Left hindlimb (tissue), 1 donor: Measurements from ENCODE around the gene SHANK3.
A peak's percentile ranks its signal among the peaks of the same experiment; 100 is the strongest.
"Not testable (repeated sequence)": the region's sequence is repeated elsewhere in the genome, so short reads cannot be mapped to it uniquely, and the experiment has no call there.

Experiments used
- DNase-seq: peaks from one replicate; pipeline ENCODE4 v3.0.0-alpha.2; 2018

The SHANK3 gene

GRCh38 chr22:50672471-50673230, at the start of gene SHANK3:
TSS of gene SHANK3 (plus strand) at chr22:50672823.
- DNase-seq = peak; percentile 65

GRCh38 chr22:50624347-50625130, 48.1 kb upstream of the SHANK3 start:
- no peak for DNase-seq

DNA sequence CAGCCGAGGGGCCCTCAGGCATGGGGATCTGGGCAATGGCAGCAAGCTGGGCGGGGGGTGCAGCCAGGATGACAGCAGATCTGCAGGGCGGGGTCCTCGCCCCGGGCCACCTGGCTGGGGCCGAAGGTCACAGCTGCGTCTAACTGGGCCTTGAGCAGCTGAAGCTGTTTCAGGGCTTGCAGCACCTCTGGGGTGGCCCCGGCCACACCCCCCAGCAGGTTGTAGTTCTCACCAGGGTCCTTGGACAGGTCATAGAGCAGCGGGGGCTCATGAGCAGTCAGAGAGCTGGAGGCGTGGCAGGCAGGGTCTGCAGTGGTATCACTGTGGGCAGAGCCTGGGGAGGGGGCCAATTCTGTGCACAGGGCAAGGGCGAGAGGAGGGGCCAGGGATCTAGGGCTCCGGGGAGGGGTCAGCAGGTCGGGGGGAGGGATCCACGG, 47.5 kb upstream of the SHANK3 start:
- DNase-seq = no peak

- no peak for DNase-seq
Measured at GRCh38 chr22:50625568-50626313, 46.9 kb upstream of the SHANK3 start.

DNA sequence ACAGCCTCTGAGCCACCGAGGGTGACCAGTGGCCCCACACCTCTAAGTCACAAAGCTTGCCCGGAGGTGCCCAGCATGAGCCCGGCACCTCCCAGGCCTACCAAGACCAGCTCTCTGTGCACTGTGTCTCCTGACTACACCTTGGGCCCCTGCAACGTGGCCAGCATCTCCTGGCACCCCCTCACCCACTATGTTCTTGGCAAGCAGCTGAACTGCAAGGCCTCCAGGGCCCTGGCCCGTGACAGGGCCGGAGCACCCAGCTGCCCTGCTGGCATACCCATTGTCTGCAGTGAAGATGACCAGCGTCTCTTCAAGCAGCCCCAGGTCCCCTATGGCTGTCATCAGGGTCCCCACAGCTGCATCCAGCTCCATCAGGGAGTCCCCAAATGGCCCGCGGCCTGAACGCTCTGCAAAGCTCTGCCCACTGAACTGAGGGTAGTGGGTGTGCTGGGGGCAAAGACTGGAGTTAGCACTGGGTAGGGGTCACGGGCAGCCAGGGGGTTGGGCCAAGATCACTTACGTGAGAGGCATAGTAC, 46.2 kb upstream of the SHANK3 start:
- no peak for DNase-seq

DNA sequence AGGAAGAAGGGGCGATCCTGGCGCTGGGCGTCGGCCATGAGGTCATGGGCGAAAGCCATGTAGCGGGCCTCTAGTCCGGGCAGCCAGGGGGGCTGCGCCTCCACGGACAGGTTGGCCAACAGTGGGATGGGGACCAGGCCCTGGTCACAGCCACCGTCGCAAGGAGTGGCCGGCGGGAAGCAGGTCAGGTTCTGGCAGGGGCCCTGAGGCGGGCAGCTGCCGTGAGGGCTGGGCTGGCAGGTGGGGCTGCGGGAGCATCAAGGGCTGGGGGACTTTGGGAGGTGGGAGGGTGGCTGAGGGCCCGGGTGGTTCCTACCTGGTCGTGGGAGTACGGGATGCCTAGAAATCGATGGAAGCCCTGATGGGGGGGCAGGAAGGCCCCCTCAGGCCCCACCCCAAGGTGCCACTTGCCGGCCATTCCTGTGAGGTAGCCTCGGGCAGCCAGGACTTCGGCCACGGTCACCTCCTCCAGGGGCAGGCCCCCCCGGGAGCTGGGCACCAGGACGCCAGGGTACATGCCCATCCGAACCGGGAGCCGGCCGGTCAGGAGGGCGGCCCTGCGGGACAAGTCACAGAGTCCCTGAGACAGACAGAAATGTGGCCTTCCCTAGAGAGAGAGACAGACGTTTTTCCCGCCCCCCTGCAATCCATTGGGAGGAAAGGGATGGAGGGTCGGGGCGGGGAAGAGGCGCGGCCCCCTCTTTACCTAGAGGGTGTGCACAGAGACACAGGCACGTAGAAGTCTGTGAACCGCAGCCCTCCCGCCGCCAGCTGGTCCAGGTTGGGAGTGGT, 45.6 kb upstream of the SHANK3 start:
- DNase-seq = no peak

DNA sequence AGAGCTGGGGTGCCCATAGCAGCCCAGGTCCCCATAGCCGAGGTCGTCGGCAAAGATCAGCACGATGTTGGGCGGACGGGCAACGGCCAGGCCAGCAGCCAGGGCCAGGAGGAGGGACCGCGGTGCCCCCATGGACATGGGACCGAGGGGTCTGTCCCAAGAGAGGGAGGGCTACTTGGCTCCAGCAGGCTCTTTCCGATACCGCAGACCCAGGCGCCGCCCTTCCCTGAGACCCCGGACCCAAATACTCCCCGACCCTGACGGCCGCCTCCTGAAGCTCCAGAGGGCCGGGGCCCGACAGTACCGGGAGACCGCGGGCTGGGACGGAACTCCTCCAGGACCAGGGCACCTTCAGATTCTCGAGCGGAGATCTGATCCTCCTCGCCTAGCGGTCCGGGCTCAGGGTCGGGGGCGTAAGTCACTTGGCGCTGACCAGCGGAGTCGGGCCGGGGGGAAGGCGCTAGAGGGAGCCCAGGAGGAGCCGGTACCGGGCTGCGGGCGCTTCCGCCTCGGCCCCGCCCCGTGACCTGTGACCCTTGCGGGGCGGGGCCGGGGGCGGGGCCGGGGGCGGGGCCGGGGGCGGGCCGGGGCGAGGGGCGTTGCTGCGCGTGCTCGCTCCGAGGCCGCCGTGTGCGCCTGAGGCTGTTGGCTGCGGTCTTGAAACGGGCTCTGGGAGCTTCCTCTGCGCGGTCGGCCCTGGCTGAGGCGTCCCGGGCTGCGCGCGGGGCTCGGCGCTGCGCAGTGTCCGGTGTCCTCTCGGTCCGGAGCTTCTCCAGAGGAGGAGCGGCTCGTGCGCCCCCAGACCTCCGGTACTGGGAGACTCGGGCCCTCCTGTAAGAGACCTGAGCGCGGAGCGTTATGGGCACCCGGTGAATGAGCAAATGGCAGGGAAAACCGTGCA, 44.7 kb upstream of the SHANK3 start, which contains the start of gene ARSA:
TSS of gene ARSA (minus strand) at position 511 of the 901 bp plus-strand sequence. CDS start at position 138, 373 bp downstream.
- DNase-seq = peak; percentile 88

- no peak for DNase-seq
Measured at GRCh38 chr22:50628543-50629134, 44.0 kb upstream of the SHANK3 start.

DNA sequence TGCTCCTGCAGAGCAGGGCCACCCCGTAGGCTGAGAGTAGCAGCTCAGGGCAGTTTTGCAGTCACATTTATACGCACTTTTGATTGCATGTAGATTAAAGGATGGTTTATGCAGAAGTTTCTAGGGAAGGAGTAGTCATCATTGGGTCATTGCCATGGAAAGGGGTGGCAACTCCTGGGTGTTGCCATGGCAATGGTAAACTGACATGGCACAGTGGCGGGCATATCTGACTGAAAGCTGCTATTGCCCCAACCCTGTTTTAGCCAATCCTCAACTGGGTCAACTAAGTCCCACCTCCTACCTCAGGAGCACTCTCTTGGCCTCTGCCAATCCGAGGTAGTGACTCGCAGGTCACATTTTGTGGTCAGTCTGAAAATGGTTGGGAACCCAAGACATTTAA, 42.2 kb upstream of the SHANK3 start:
- no peak for DNase-seq

- no peak for DNase-seq
Measured at GRCh38 chr22:50633086-50633485, 39.5 kb upstream of the SHANK3 start.

- no peak for DNase-seq
Measured at GRCh38 chr22:50633771-50634170, 38.9 kb upstream of the SHANK3 start.

GRCh38 chr22:50635591-50635990, 37.0 kb upstream of the SHANK3 start:
- no peak for DNase-seq

DNA sequence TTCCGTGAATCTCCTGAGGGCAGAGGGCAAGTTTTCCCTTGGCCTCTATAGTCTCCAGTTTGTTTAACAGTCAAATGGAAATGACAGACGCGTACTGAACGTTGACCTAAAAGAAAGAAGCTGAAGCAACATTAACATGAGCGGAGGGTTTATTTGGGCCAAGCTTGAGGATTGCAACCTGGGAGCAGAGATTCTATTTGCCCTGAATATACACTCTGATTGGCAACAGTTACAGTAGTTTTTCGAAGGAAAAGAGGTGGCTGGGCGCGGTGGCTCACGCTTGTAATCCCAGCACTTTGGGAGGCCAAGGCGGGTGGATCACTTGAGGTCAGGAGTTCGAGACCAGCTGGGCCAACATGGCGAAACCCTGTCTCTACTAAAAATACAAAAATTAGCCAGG, 32.3 kb upstream of the SHANK3 start:
- not testable (repeated sequence) for DNase-seq

DNA sequence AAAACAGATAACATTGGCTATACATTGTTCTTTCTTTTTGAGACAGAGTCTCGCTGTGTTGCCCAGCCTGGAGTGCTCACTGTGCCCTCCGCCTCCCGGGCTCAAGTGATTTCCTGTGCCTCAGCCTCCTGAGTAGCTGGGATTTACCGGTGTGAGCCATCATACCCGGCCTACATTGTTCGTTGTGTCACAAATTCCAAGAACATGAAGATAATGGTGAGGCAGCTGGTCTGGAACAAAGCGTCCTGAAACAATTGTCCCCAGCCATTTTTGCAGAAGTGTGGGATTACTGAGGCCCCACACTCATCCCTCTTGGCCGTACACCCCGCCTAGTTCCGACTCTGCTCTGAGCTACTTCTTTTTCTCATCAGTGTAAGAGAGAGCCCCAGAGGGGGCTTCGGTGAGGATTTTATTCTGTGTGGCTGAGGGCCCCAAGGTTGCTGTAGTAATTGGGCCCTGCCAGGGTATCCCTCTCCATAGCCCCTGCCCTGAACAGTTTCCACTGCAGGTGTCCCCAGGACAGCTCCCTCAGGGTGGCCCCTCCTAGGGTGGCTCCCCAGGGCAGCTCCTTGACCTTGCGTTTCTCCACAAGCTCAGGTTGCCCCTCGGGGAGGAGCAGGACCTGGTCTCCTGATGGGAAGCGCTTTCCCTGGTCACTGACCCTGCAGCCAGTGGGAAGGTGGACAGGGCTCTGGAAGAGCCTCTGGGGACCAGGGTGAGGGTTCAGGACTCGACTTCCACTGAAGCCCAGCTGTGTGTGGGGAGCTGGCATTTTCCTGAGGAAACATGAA, 31.6 kb upstream of the SHANK3 start:
- DNase-seq = no peak

- DNase-seq = no peak
Measured at GRCh38 chr22:50641696-50642607, 30.7 kb upstream of the SHANK3 start.

DNA sequence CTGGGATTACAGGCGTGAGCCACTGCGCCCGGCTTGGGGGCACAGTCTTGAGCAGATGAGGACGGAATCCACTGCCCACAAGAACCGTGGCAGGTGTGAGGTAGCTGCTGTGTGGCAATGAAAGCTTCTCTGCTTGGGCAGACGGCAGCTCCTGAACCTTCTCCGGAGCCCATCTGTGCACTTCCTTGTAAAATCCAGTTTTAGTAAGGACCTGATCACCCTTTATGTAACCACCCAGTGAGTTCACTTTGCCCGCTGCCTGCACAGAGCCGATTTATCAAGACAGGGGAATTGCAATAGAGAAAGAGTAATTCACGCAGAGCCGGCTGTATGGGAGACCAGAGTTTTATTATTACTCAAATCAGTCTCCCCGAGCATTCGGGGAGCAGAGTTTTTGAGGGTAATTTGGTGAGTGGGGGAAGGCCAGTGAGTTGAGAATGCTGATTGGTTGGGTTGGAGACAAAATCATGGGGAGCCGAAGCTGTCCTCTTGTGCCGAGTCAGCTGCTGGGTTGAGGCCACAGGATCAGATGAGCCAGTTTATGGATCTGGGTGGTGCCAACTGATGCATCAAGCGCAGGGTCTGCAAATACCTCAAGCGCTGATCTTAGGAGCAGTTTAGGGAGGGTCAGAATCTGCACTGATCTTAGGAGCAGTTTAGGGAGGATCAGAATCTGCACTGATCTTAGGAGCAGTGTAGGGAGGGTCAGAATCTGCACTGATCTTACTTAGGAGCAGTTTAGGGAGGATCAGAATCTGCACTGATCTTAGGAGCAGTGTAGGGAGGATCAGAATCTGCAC, 29.4 kb upstream of the SHANK3 start:
- not testable (repeated sequence) for DNase-seq

- DNase-seq = not testable (repeated sequence)
Measured at GRCh38 chr22:50643821-50644101, 28.9 kb upstream of the SHANK3 start.

GRCh38 chr22:50653256-50653655, 19.4 kb upstream of the SHANK3 start:
- no peak for DNase-seq
